CD8-positive, alpha-beta memory T cell (primary cell): ENCODE data around the gene CLEC4F. TPM values are rescaled to one million over a fixed set of nuclear protein-coding genes. Genes with fewer than 3 reads are reported as not detected.

Experiments used
- CTCF ChIA-PET: fragments of 350-600 bp; sonication (Branson Sonifier 250); formaldehyde crosslinking; loops from one replicate; lab custom pipeline; 2021; ENCODE audit warnings: antibody characterized with exemption; lab: Charles Lee
- POLR2A ChIA-PET: fragments of 350-600 bp; sonication (Branson Sonifier 250); formaldehyde crosslinking; loops from one replicate; lab custom pipeline; 2021; ENCODE audit warnings: antibody characterized with exemption; lab: Charles Lee
- DNase-seq, 5 donors: peaks; one replicate each; pipeline versions ENCODE4 v3.0.0 to v3.0.0-alpha.2; 2020 to 2022; ENCODE audit warnings: mixed read lengths in 1 of 5
- H3K27ac ChIP-seq: one replicate; pipeline ENCODE4 v1.7.0; 2013; ENCODE audit warnings: low read depth, mild to moderate bottlenecking, low read length, moderate library complexity
- H3K27me3 ChIP-seq: 2 replicates; pipeline ENCODE4 v1.7.0; 2013; ENCODE audit warnings: low read length, mild to moderate bottlenecking; ENCODE audit not compliant: insufficient read depth, poor library complexity, severe bottlenecking
- H3K36me3 ChIP-seq: 2 replicates; pipeline ENCODE4 v1.7.0; 2013; ENCODE audit warnings: mild to moderate bottlenecking, low read length, moderate library complexity; ENCODE audit not compliant: insufficient read depth
- H3K4me1 ChIP-seq: 2 replicates; pipeline ENCODE4 v1.7.0; 2013; ENCODE audit warnings: mild to moderate bottlenecking, low read length, moderate library complexity; ENCODE audit not compliant: insufficient read depth
- H3K4me3 ChIP-seq: 2 replicates; pipeline ENCODE4 v1.7.0; 2013; ENCODE audit warnings: mild to moderate bottlenecking, low read length
- H3K9me3 ChIP-seq: 2 replicates; pipeline ENCODE4 v1.7.0; 2013; ENCODE audit warnings: mild to moderate bottlenecking, low read length
- H3K27ac Mint-ChIP-seq, 8 donors: one replicate each; pipeline ENCODE4 v1.8.0; 2020 to 2021; ENCODE audit warnings: mixed read lengths in 8 of 8, mild to moderate bottlenecking in 6 of 8, inconsistent platforms in 3 of 8, moderate library complexity in 3 of 8
- H3K27me3 Mint-ChIP-seq, 2 donors: one replicate each; pipeline ENCODE4 v1.8.0; 2020 to 2021; ENCODE audit warnings: mixed read lengths in 2 of 2, mild to moderate bottlenecking in 1 of 2, moderate library complexity in 1 of 2
- H3K36me3 Mint-ChIP-seq, 3 donors: one replicate each; pipeline ENCODE4 v1.8.0; 2020 to 2021; ENCODE audit warnings: mixed read lengths in 3 of 3, inconsistent platforms in 1 of 3, mild to moderate bottlenecking in 1 of 3
- H3K4me1 Mint-ChIP-seq, 3 donors: one replicate each; pipeline ENCODE4 v1.8.0; 2020 to 2021; ENCODE audit warnings: mixed read lengths in 3 of 3, inconsistent platforms in 1 of 3, mild to moderate bottlenecking in 1 of 3
- H3K4me3 Mint-ChIP-seq, 7 donors: one replicate each; pipeline ENCODE4 v1.8.0; 2020 to 2021; ENCODE audit warnings: mixed read lengths in 7 of 7, mild to moderate bottlenecking in 6 of 7, moderate library complexity in 4 of 7, inconsistent platforms in 2 of 7
- H3K9me3 Mint-ChIP-seq, 5 donors: one replicate each; pipeline ENCODE4 v1.8.0; 2020 to 2022; ENCODE audit warnings: mixed read lengths in 5 of 5, mild to moderate bottlenecking in 3 of 5, moderate library complexity in 2 of 5, inconsistent platforms in 1 of 5
- polyA plus RNA-seq: library from polyadenylated mRNA; unstranded; fragments of 300-500 nt; fragmentation: Illumina TruSeq; gene quantifications from one replicate; pipeline ENCODE4 v1.2.3, GENCODE V29; 2021
- total RNA-seq, 2 experiments: library from RNA; stranded (reverse); gene quantifications; one replicate each; pipeline ENCODE4 v1.2.3, GENCODE V29; 2021

The CLEC4F gene
- total and polyA plus RNA-seq, 3 experiments from 2014 or later: not detected

GRCh38 chr2:70767699-70768589 lies 52.5 kb downstream of the CLEC4F start, which contains the start of gene ADD2:
ADD2 (minus strand) TSS chr2:70768200; CDS start chr2:70706408, 61,792 bp downstream.
- no peak within 1 kb of the TSS for H3K27ac ChIP-seq
- H3K4me3 ChIP-seq: peak within 1 kb of the TSS; percentile 54
- POLR2A ChIA-PET: no interaction called here
- Mint-ChIP-seq H3K9me3 (no peaks in the 10 kb centered on the region), H3K4me1 (peaks cover 13 to 22% (median 15%) of the 10 kb centered on the region in 3 donors), H3K27me3 (peaks cover 50 to 80% of the 10 kb centered on the region in 2 donors), H3K36me3 (no peaks in the 10 kb centered on the region), H3K27ac (peak within 1 kb of the TSS in 2 of 8 donors; percentile 31 to 54), H3K4me3 (peak within 1 kb of the TSS; percentile 35 to 81 (median 76))
- H3K4me1 ChIP-seq: peaks cover 8% of the 10 kb centered on the region
- peak in 1 of 5 donors; percentile 45 for DNase-seq
- CTCF ChIA-PET: interaction anchor here (0.9 kb wide), 1 partner anchor 17 kb away, joined by 3 read pairs; no protein-coding TSS in a partner anchor
- peaks cover 13% of the 10 kb centered on the region for H3K27me3 ChIP-seq
- H3K36me3 ChIP-seq: no peaks in the 10 kb centered on the region
- H3K9me3 ChIP-seq: no peaks in the 10 kb centered on the region

- H3K27ac Mint-ChIP-seq: peak overlapping the region in 2 of 8 donors; percentile 52 to 54
- peak overlapping the region; percentile 54 for H3K4me3 ChIP-seq
- H3K4me1 ChIP-seq: peaks cover 8% of the 10 kb centered on the region
- DNase-seq: peak in 1 of 5 donors; percentile 14
- H3K36me3 ChIP-seq: no peaks in the 10 kb centered on the region
- H3K4me1 Mint-ChIP-seq: peaks cover 13 to 22% (median 15%) of the 10 kb centered on the region in 3 donors
- POLR2A ChIA-PET: no interaction called here
- peaks cover 13% of the 10 kb centered on the region for H3K27me3 ChIP-seq
- H3K27ac ChIP-seq: no peak overlapping the region
- CTCF ChIA-PET: no interaction called here
- no peaks in the 10 kb centered on the region for H3K9me3 ChIP-seq
- H3K4me3 Mint-ChIP-seq: peak overlapping the region; percentile 21 to 81 (median 69)
- peaks cover 51 to 74% of the 10 kb centered on the region in 2 donors for H3K27me3 Mint-ChIP-seq
- no peaks in the 10 kb centered on the region for H3K36me3 Mint-ChIP-seq
- no peaks in the 10 kb centered on the region for H3K9me3 Mint-ChIP-seq
Measured at GRCh38 chr2:70767079-70767698, 53.2 kb downstream of the CLEC4F start.

- H3K36me3 Mint-ChIP-seq: no peaks in the 10 kb centered on the region
- H3K9me3 ChIP-seq: no peaks in the 10 kb centered on the region
- H3K36me3 ChIP-seq: no peaks in the 10 kb centered on the region
- DNase-seq: no peak
- peak overlapping the region; percentile 21 to 81 (median 69) for H3K4me3 Mint-ChIP-seq
- no peak overlapping the region for H3K27ac ChIP-seq
- peaks cover 13% of the 10 kb centered on the region for H3K27me3 ChIP-seq
- POLR2A ChIA-PET: no interaction called here
- H3K9me3 Mint-ChIP-seq: peaks cover 0 to 2% (median 0%) of the 10 kb centered on the region in 5 donors
- peaks cover 8% of the 10 kb centered on the region for H3K4me1 ChIP-seq
- H3K27me3 Mint-ChIP-seq: peaks cover 49 to 75% of the 10 kb centered on the region in 2 donors
- H3K4me3 ChIP-seq: no peak overlapping the region
- H3K4me1 Mint-ChIP-seq: peaks cover 13 to 22% (median 15%) of the 10 kb centered on the region in 3 donors
- CTCF ChIA-PET: no interaction called here
- H3K27ac Mint-ChIP-seq: peak overlapping the region in 1 of 8 donors; percentile 52
Measured at GRCh38 chr2:70766357-70767078, 53.9 kb downstream of the CLEC4F start.

- CTCF ChIA-PET: no interaction called here
- Mint-ChIP-seq H3K27me3 (peaks cover 43 to 69% of the 10 kb centered on the region in 2 donors), H3K9me3 (peaks cover 0 to 2% (median 0%) of the 10 kb centered on the region in 5 donors), H3K4me3 (no peak overlapping the region), H3K4me1 (peaks cover 13 to 22% (median 15%) of the 10 kb centered on the region in 3 donors), H3K36me3 (no peaks in the 10 kb centered on the region), H3K27ac (no peak overlapping the region)
- Histone ChIP-seq H3K27ac (no peak overlapping the region), H3K36me3 (no peaks in the 10 kb centered on the region), H3K4me1 (peaks cover 8% of the 10 kb centered on the region), H3K4me3 (no peak overlapping the region), H3K9me3 (no peaks in the 10 kb centered on the region), H3K27me3 (peaks cover 13% of the 10 kb centered on the region)
- POLR2A ChIA-PET: no interaction called here
- DNase-seq: no peak
Measured at GRCh38 chr2:70765507-70765906, 54.9 kb downstream of the CLEC4F start.

- POLR2A ChIA-PET: no interaction called here
Measured at GRCh38 chr2:70759446-70759845, 61.0 kb downstream of the CLEC4F start.

More at GRCh38 chr2:70759446-70759845, 61.0 kb downstream of the CLEC4F start:
- Histone ChIP-seq H3K4me3 (no peak overlapping the region), H3K9me3 (no peaks in the 10 kb centered on the region), H3K4me1 (no peaks in the 10 kb centered on the region), H3K27ac (no peak overlapping the region), H3K36me3 (no peaks in the 10 kb centered on the region), H3K27me3 (no peaks in the 10 kb centered on the region)
- Mint-ChIP-seq H3K36me3 (peaks cover 0 to 1% (median 0%) of the 10 kb centered on the region in 3 donors), H3K27ac (no peak overlapping the region), H3K9me3 (peaks cover 0 to 2% (median 0%) of the 10 kb centered on the region in 5 donors), H3K4me1 (no peaks in the 10 kb centered on the region), H3K4me3 (no peak overlapping the region), H3K27me3 (peaks cover 16 to 60% of the 10 kb centered on the region in 2 donors)
- CTCF ChIA-PET: interaction anchor here (1.6 kb wide), 1 partner anchor 14 kb away, joined by 5 read pairs; no protein-coding TSS in a partner anchor
- DNase-seq: no peak

Other genes starting within 250 kb of the CLEC4F start
- gene ADD2, start 52.4 kb downstream of the CLEC4F start, total RNA-seq: 1 to 10 TPM in 1 of 2 experiments, under 1 TPM in 1; 0.74 to 1.2 TPM
- gene ADD2, start 52.4 kb downstream of the CLEC4F start, polyA plus RNA-seq: 0.18 TPM
- gene FIGLA, start 30.0 kb downstream of the CLEC4F start, total RNA-seq: not detected
- gene FIGLA, start 30.0 kb downstream of the CLEC4F start, polyA plus RNA-seq: not detected
- gene CD207, start 15.2 kb upstream of the CLEC4F start, total RNA-seq: not detected
- gene CD207, start 15.2 kb upstream of the CLEC4F start, polyA plus RNA-seq: not detected
- not detected for gene VAX2, start 80.0 kb upstream of the CLEC4F start, total RNA-seq
- not detected for gene VAX2, start 80.0 kb upstream of the CLEC4F start, polyA plus RNA-seq
- gene ATP6V1B1, start 115.3 kb upstream of the CLEC4F start, total RNA-seq: not detected
- gene ATP6V1B1, start 115.3 kb upstream of the CLEC4F start, polyA plus RNA-seq: not detected
- under 1 TPM in 1 of 2 experiments, not detected in 1; 0.35 TPM for gene ANKRD53, start 158.0 kb upstream of the CLEC4F start, total RNA-seq
- 0.16 TPM for gene ANKRD53, start 158.0 kb upstream of the CLEC4F start, polyA plus RNA-seq
- gene TEX261, start 174.3 kb upstream of the CLEC4F start, total RNA-seq: 10 to 100 TPM; 95.4 to 96.1 TPM
- gene TEX261, start 174.3 kb upstream of the CLEC4F start, polyA plus RNA-seq: 35.7 TPM
- 10 to 100 TPM; 76.3 to 77.2 TPM for gene NAGK, start 248.0 kb upstream of the CLEC4F start, total RNA-seq
- 69.2 TPM for gene NAGK, start 248.0 kb upstream of the CLEC4F start, polyA plus RNA-seq